Upper lobe of right lung (tissue), 1 donor: Measurements from ENCODE around the gene DOK3. TPM values are rescaled to one million over a fixed set of nuclear protein-coding genes. Genes with fewer than 3 reads are reported as not detected.

Experiments
- ATAC-seq: fragments of 200-7000 bp; cut with Tn5 transposase; one replicate; pipeline ENCODE4 v1.9.1; 2020; ENCODE audit warnings: mild to moderate bottlenecking, moderate library complexity
- DNase-seq: peaks from one replicate; pipeline ENCODE4 v3.0.0-alpha.2; 2020
- H3K27ac ChIP-seq: fragments of 200-600 bp; one replicate; pipeline ENCODE4 v1.8.0; 2022
- H3K27me3 ChIP-seq: fragments of 200-600 bp; one replicate; pipeline ENCODE4 v1.8.0; 2022; ENCODE audit warnings: mild to moderate bottlenecking
- H3K36me3 ChIP-seq: fragments of 200-600 bp; one replicate; pipeline ENCODE4 v1.8.0; 2022
- H3K4me1 ChIP-seq: fragments of 200-600 bp; one replicate; pipeline ENCODE4 v1.8.0; 2022
- H3K4me3 ChIP-seq: fragments of 200-600 bp; one replicate; pipeline ENCODE4 v1.8.0; 2022; ENCODE audit warnings: mild to moderate bottlenecking
- H3K9me3 ChIP-seq: fragments of 200-600 bp; one replicate; pipeline ENCODE4 v1.8.0; 2022
- intact Hi-C: fragments of 100-400 bp; cut with DNase I; formaldehyde crosslinking; loops from one replicate; pipeline ENCODE4 v1.11.0; 2022
- total RNA-seq: library from RNA; stranded (reverse); fragmentation: NEBNext Ultra II Directional; extraction: Animal tissue kit (Norgen Biotek cat#: 25700); gene quantifications from one replicate; pipeline ENCODE4 v1.2.1, GENCODE V29; 2021
- TF ChIP-seq, protein P1 (sequence below): fragments of 200-600 bp; IDR thresholded peaks from one replicate; pipeline ENCODE4 v1.8.0; 2022; ENCODE audit warnings: antibody characterized with exemption
- donor health status: DM: no; HTN: yes; CAD: no; lungs with severe emphysema.

The DOK3 gene
- total RNA-seq, 1 donor from 2014 or later = 45.6 TPM

DNA sequence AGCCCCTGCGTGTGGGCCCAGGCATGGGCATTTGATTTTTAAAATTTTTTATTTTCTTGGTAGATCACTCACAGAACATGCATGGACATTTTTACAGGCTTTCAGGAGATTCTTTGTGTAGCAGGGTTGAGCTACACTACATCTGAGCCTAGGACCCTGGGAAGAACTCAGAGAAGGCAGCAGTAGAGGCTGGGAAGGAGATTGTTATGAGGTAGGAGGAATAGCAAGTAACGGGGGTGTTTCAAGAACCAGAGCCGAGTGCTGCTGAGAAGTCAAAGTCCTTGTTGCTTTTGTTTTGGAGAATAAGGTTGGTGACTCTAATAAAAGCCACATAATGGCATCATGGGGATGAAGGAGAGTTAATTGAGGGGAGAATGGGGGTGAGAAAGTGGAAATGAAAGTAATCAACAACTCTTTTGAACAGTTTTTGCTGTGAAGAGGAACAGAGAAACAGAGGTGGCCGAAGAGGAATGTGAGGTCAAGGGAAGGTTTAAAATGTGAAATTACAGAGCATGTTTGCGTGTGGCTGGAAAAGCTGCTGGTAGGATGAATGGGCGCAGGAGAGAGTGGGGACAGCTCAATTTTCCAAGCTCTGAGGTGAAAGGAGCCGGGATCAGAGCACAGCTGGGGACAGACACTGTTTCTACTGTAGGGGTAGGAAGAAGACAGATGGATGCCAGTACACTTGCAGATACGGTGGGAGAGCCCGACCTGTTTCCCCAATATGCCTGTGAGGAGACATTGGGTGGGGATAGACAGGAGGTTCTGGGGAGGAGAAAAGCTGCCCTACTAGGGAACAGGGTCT, 7.5 kb downstream of the DOK3 start:
- intact Hi-C loops = loop anchor here (5.0 kb wide), 1 partner anchor 110 kb away; no protein-coding TSS in a partner anchor
- ATAC-seq = no peak
- Histone ChIP-seq H3K36me3 (no peaks in the 10 kb centered on the region), H3K27ac (no peak overlapping the region), H3K9me3 (no peaks in the 10 kb centered on the region), H3K27me3 (no peaks in the 10 kb centered on the region), H3K4me1 (peaks cover 14% of the 10 kb centered on the region), H3K4me3 (no peak overlapping the region)
- DNase-seq = no peak
- TF ChIP-seq, protein P1, sequence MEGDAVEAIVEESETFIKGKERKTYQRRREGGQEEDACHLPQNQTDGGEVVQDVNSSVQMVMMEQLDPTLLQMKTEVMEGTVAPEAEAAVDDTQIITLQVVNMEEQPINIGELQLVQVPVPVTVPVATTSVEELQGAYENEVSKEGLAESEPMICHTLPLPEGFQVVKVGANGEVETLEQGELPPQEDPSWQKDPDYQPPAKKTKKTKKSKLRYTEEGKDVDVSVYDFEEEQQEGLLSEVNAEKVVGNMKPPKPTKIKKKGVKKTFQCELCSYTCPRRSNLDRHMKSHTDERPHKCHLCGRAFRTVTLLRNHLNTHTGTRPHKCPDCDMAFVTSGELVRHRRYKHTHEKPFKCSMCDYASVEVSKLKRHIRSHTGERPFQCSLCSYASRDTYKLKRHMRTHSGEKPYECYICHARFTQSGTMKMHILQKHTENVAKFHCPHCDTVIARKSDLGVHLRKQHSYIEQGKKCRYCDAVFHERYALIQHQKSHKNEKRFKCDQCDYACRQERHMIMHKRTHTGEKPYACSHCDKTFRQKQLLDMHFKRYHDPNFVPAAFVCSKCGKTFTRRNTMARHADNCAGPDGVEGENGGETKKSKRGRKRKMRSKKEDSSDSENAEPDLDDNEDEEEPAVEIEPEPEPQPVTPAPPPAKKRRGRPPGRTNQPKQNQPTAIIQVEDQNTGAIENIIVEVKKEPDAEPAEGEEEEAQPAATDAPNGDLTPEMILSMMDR = no peak

DNA sequence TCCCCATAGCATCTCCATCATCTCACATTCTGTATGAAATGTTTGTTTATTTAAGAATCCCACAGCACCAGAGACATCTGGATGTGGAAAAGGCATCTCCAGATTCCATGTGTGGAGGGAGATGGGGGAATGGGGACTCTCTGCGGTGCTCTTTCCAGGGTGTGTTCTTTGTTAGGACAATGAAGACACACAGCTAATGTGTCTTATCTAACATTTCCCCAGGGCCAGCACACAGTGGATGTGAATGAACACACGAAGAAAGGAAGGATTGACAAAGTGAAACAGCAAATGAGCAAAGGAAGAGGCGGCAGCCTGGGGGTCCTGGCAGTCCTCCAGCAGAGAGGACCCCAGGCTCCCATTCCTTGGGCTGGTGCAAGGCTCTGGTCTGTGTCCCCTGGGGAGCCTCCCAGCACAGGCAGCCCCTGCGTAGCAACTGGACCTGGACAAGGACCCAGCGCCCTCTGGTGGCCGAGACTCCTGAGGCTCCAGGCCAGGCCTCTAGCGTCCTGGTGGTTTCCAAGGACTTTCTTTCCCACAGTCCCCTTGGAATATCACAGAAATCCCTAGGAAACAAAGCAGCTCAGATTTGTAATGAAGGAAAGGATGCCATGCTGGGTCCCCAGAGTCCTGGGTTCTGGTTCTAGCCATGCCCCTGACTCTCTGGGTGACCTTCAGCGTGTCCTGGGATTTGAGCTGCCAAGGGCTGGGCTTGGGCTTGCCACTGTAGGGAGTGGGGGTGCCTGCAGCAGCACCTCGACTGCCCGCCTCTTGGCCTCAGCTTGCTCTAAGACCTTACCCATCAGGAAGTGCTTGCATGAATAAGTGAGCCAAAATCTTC, 8.7 kb downstream of the DOK3 start:
- no peak overlapping the region for H3K4me3 ChIP-seq
- DNase-seq = peak; percentile 95
- H3K36me3 ChIP-seq = no peaks in the 10 kb centered on the region
- H3K27me3 ChIP-seq = no peaks in the 10 kb centered on the region
- H3K9me3 ChIP-seq = no peaks in the 10 kb centered on the region
- H3K4me1 ChIP-seq = peaks cover 22% of the 10 kb centered on the region
- ATAC-seq = peak; percentile 57
- intact Hi-C loops = loop anchor here (5.0 kb wide), 1 partner anchor 109 kb away; no protein-coding TSS in a partner anchor
- no peak overlapping the region for H3K27ac ChIP-seq
- TF ChIP-seq, protein P1 = peak; percentile 98

DNA sequence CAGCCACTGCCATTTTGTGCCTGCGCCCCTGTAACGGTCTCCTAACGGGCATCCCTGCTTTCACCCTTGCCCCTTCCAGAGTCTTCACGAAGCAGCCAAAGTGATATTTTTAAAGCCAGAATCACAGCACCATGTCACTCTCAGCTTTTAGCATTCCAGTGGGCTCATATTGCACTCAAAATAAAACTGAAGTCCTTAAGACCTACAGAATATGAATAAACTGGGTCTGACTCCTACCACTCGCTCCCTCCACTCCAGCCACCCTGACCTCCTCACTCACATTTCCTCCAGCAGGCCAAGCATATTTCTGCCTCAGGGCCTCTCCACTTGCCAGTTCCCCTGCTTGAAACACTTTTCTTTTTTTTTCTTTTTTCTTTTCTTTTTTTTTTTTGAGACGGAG, 9.8 kb downstream of the DOK3 start:
- Histone ChIP-seq H3K4me1 (peaks cover 33% of the 10 kb centered on the region), H3K36me3 (no peaks in the 10 kb centered on the region), H3K9me3 (no peaks in the 10 kb centered on the region), H3K27me3 (no peaks in the 10 kb centered on the region), H3K27ac (no peak overlapping the region), H3K4me3 (no peak overlapping the region)
- ATAC-seq (no peak), DNase-seq (no peak)
- intact Hi-C loops = loop anchor here (5.0 kb wide), 1 partner anchor 108 kb away; no protein-coding TSS in a partner anchor
- TF ChIP-seq, protein P1 = no peak

DNA sequence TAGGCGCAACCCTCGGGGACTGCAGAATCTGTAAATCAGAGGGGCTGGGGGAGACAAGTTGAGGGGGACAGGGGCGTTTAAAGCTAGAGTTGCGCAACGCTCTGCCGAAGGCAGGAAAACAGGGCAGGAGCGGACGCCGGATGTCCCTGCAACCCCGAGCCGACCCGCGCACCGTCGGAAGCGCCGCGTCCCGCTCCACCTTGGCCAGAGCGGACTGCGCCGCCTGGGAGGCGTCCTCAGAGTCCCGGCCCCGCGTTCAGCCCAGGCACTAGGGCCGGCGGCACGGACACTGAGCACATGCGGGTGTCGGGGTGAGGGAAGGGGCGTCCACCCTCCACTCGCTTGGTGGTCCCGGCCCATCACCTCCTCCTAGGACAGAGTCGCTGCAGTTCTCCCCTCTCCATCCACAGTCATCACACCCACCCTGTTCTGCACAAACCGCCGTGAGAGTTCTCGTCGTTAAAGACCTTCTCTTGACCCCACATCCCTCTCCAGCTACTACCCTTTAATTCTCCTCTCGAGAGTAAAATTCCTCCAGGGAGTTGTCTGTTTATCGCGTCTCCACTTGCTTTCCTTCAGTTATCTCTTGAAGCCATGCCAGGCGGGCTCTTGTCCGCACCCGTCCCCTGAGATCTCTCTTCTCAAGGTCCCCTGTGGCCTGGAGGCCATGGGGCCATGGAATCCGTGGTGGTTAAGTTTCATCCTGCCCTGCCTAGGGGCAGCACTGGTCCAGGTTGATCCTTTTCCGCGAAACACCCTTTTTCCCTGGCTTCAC, 11.4 kb downstream of the DOK3 start:
- H3K4me1 ChIP-seq = peaks cover 49% of the 10 kb centered on the region

More for the DNA sequence above, 11.4 kb downstream of the DOK3 start:
- Histone ChIP-seq H3K27ac (peak overlapping the region; percentile 81), H3K27me3 (no peaks in the 10 kb centered on the region), H3K9me3 (no peaks in the 10 kb centered on the region), H3K36me3 (no peaks in the 10 kb centered on the region), H3K4me3 (peak overlapping the region; percentile 75)
- ATAC-seq (peak; percentile 1), DNase-seq (peak; percentile 78)
- TF ChIP-seq, protein P1 = peak; percentile 0
- intact Hi-C loops = no loop called here
